NCI-H446 (cell line): ENCODE measurements around the gene RAB11FIP2.

Experiments
- DNase-seq, 2 experiments: peaks; one replicate each; lab custom pipeline; 2025; lab: John Stamatoyannopoulos, UW

RAB11FIP2 gene

GRCh38 chr10:117980755-117981702 lies 65.7 kb downstream of the RAB11FIP2 start:
- DNase-seq, result no peak

GRCh38 chr10:117980216-117980615 lies 66.5 kb downstream of the RAB11FIP2 start:
- DNase-seq, result no peak

- DNase-seq, result no peak
Measured at GRCh38 chr10:117972168-117972837, 74.4 kb downstream of the RAB11FIP2 start.

GRCh38 chr10:117970962-117971361 lies 75.8 kb downstream of the RAB11FIP2 start:
- DNase-seq, result no peak

GRCh38 chr10:117969592-117969991 lies 77.1 kb downstream of the RAB11FIP2 start:
- no peak for DNase-seq

- no peak for DNase-seq
Measured at GRCh38 chr10:117968354-117969182, 78.2 kb downstream of the RAB11FIP2 start.

GRCh38 chr10:117967149-117967650 lies 79.5 kb downstream of the RAB11FIP2 start:
- DNase-seq, result no peak

- no peak for DNase-seq
Measured at GRCh38 chr10:117965984-117966383, 80.8 kb downstream of the RAB11FIP2 start.

GRCh38 chr10:117964536-117964935 lies 82.2 kb downstream of the RAB11FIP2 start:
- DNase-seq, result no peak

- no peak for DNase-seq
Measured at GRCh38 chr10:117960345-117960935, 86.3 kb downstream of the RAB11FIP2 start.

- DNase-seq, result no peak
Measured at GRCh38 chr10:117956972-117957371, 89.8 kb downstream of the RAB11FIP2 start.

GRCh38 chr10:117955176-117955575 lies 91.6 kb downstream of the RAB11FIP2 start:
- DNase-seq, result no peak
